D721Med (cell line): Measurements from ENCODE around the gene PPFIA3.
"Not testable (repeated sequence)": the region's sequence is repeated elsewhere in the genome, so short reads cannot be mapped to it uniquely, and the experiment has no call there.

Source experiments
- DNase-seq: peaks from one replicate; pipeline ENCODE4 v3.0.0; 2011; ENCODE audit warnings: low spot score; ENCODE audit not compliant: insufficient read length
- FAIRE-seq: peaks from 2 replicates; lab custom pipeline; 2011; peaks lifted over from hg19 to GRCh38; lab: Jason Lieb, UNC
- TF ChIP-seq, protein P1 (sequence below): IDR thresholded peaks from 2 replicates; pipeline ENCODE4 v1.5.1; 2012; ENCODE audit warnings: mild to moderate bottlenecking, control low read depth; ENCODE audit not compliant: insufficient read depth; ENCODE audit errors: missing control alignments

Gene PPFIA3

GRCh38 chr19:49119411-49120324, at the start of gene PPFIA3:
TSS of gene PPFIA3 (plus strand) at chr19:49119544. CDS start at chr19:49127874, 8,330 bp downstream.
- TF ChIP-seq, protein P1, sequence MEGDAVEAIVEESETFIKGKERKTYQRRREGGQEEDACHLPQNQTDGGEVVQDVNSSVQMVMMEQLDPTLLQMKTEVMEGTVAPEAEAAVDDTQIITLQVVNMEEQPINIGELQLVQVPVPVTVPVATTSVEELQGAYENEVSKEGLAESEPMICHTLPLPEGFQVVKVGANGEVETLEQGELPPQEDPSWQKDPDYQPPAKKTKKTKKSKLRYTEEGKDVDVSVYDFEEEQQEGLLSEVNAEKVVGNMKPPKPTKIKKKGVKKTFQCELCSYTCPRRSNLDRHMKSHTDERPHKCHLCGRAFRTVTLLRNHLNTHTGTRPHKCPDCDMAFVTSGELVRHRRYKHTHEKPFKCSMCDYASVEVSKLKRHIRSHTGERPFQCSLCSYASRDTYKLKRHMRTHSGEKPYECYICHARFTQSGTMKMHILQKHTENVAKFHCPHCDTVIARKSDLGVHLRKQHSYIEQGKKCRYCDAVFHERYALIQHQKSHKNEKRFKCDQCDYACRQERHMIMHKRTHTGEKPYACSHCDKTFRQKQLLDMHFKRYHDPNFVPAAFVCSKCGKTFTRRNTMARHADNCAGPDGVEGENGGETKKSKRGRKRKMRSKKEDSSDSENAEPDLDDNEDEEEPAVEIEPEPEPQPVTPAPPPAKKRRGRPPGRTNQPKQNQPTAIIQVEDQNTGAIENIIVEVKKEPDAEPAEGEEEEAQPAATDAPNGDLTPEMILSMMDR: no peak
- DNase-seq (no peak), FAIRE-seq (no peak)

DNA sequence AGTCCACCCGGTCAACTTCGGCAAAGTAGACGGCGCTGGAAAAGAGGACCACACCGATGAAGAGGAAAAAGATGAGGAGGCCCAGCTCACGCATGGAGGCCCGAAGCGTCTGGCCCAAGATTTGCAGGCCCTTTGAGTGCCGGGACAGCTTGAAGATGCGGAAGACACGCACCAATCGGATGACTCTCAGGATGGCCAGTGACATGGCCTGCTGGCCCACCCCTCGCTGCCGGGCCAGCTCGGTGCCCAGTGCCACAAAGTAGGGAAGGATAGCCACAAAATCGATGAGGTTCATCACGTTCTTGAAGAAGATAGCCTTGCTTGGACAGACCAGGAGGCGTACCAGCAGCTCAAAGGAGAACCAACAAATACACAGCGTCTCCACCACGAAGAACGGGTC, 48.9 kb upstream of the PPFIA3 start:
- FAIRE-seq (no peak), DNase-seq (no peak)
- TF ChIP-seq, protein P1: no peak

GRCh38 chr19:49071860-49072547, 47.3 kb upstream of the PPFIA3 start:
- no peak for FAIRE-seq
- peak; percentile 22 for DNase-seq

DNA sequence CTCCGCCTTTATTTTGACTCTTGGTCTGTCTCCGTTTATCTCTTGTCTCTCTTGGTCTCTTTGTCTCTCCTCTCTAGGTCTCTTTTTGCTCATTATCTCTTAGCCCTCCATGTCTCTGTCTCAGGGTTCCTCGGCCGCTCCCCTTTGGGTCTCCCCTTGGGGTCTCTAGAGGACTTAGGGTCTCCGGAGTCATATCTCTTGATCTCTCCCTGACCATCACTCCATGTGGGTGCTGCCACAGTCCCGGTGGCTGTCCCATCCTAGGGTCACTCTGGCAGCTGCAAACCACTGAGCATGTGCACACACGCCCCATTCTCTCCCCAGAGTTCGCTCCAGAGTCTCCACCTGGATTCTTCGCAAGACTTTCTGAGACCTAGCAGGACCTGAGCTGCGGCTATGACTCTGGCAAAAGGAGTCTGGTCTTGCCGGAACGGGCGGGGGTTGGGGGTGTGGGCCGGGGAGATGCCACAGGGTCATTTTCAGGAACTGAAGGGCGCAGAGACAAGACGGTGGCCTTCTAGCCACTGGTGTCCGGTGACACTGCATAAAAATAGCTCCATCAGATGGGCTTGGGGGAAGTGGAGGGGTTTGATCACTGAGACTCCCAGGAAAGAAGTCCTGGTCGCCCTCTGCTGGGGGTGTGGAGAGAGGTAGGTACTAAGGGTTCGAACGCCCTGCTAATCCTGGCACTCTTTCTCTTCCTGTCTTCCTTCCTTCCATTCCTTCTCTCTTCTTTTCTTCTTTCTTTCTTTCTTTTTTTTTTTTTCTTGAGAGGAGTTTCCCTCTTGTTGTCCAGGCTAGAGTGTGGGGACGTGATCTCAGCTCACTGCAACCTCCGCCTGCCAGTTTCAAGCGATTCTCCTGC, 45.6 kb upstream of the PPFIA3 start:
- DNase-seq: no peak
- TF ChIP-seq, protein P1: peak; percentile 32
- FAIRE-seq: no peak

More at GRCh38 chr19:49071860-49072547, 47.3 kb upstream of the PPFIA3 start:
- TF ChIP-seq, protein P1: peak; percentile 5

DNA sequence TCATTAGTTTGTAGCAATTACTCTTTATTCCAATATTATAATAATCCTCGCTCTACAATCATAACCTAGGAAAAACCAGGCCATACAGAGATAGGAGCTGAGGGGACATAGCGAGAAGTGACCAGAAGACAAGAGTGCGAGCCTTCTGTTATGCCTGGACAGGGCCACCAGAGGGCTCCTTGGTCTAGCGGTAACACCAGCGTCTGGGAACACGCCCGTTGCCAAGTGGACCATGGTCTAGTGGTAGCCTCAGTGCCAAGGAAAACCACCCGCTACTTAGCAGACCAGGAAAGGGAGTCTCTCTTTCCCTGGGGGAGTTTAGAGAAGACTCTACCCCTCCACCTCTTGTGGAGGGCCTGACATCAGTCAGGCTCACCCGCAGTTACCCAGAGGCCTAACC, 44.5 kb upstream of the PPFIA3 start:
- FAIRE-seq, DNase-seq: not testable (repeated sequence)
- TF ChIP-seq, protein P1: peak; percentile 49

GRCh38 chr19:49080392-49080791, 39.0 kb upstream of the PPFIA3 start:
- FAIRE-seq (no peak), DNase-seq (no peak)
- TF ChIP-seq, protein P1: no peak
